NB4 (cell line): Measurements from ENCODE around the gene GPR17.

Experiments used
- DNase-seq: peaks from one replicate; pipeline ENCODE4 v3.0.0; 2010; ENCODE audit warnings: low read depth
- H3K4me3 ChIP-seq: one replicate; pipeline ENCODE4 v1.5.1; 2011; ENCODE audit warnings: mild to moderate bottlenecking, low read depth, low read length, moderate library complexity
- MYC ChIP-seq: IDR thresholded peaks from 2 replicates; pipeline ENCODE4 v1.6.1; 2011; ENCODE audit warnings: low read depth, low read length
- POLR2A ChIP-seq: IDR thresholded peaks from 2 replicates; pipeline ENCODE4 v1.6.1; 2011; ENCODE audit warnings: mild to moderate bottlenecking; ENCODE audit not compliant: insufficient read length; ENCODE audit errors: extremely low read depth
- TF ChIP-seq, protein P1 (sequence below): IDR thresholded peaks from one replicate; pipeline ENCODE4 v1.5.1; 2012; ENCODE audit warnings: low read depth, low read length
- TF ChIP-seq, protein P2 (sequence below): IDR thresholded peaks from 2 replicates; pipeline ENCODE4 v1.6.1; 2011; ENCODE audit warnings: low read depth, low read length

GPR17 gene

DNA sequence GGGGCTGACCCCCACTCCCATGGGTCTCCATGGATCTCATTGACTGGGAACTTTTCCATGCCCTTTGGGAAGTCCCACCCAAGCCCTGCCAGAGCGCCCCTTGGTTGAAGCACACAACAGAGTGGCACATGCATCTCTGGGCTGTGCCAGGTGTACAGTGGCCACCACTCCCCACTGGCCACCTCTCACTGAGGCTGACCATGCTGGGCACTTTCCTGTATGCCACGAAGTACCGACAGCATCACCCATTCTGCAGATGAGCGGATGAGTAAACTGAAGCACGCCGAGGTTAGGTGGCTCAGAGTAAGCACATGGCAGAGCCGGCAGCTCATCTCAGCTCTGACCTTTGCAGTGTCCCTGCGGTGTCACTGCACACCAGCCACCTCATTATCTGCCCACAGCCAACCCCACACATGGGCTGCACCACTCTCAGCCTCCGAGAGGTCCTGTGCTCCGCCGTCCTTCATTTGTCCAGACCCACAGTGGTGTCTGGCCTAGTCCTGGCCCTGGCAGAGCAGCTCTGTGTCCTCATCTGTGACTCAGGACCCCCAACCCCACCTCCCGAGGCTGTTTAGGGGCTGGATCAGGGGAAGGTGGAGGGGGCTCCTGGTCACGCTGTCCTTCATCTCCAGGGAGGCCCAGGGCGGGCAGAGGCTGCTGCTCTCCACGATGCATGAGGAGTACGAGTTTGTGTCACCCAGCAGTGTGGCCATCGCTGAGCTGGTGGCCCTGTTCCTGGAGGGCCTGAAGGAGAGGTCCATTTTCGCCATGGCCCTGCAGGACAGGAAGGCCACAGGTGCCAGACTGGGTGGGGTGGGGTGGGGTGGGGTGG, 18.0 kb upstream of the GPR17 start:
- H3K4me3 ChIP-seq = no peak overlapping the region
- TF ChIP-seq, protein P1, sequence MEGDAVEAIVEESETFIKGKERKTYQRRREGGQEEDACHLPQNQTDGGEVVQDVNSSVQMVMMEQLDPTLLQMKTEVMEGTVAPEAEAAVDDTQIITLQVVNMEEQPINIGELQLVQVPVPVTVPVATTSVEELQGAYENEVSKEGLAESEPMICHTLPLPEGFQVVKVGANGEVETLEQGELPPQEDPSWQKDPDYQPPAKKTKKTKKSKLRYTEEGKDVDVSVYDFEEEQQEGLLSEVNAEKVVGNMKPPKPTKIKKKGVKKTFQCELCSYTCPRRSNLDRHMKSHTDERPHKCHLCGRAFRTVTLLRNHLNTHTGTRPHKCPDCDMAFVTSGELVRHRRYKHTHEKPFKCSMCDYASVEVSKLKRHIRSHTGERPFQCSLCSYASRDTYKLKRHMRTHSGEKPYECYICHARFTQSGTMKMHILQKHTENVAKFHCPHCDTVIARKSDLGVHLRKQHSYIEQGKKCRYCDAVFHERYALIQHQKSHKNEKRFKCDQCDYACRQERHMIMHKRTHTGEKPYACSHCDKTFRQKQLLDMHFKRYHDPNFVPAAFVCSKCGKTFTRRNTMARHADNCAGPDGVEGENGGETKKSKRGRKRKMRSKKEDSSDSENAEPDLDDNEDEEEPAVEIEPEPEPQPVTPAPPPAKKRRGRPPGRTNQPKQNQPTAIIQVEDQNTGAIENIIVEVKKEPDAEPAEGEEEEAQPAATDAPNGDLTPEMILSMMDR = no peak
- TF ChIP-seq POLR2A (no peak), MYC (no peak)
- TF ChIP-seq, protein P2, sequence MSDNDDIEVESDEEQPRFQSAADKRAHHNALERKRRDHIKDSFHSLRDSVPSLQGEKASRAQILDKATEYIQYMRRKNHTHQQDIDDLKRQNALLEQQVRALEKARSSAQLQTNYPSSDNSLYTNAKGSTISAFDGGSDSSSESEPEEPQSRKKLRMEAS = no peak
- no peak for DNase-seq

DNA sequence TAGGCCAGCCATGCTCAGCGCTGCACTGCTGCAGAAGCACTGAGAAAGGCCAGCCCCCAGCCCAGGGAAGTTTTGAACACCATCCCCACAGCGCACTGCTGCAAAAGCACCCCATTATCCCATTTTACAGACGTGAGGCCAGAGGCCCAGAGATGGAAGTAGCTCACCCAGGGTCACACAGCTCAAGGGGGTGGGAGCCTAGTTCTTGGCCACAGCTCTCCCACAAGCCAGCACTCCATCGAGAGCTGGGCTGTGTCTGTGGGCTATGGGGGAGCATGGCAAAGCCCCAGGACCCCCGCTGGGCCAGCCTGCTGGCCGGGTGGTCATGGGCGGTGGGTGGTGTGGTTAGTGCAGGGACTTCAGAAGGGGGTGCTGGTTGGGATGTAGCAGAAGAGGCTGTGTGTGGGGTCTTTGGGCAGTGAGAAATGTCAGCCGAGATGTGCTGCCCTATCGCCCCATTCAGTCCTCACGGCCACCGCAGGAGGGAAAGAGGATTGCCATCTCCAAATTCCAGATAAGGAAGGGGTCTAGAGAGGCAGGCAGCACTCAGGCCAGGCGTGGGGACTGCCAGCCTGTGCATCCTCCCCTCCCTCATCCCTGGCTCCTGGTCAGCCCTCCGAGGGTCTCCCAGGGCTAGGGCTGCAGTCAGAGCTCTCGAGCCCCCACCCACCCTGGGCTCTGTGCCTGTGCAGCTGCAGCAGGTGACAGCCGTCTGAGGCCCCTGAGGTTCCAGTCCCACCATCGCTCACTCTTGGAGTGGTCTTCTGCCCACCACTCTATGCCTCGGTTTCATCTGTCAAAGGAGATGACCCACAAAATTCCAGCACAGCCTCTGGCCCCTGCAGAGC, 17.0 kb upstream of the GPR17 start:
- TF ChIP-seq MYC (no peak), POLR2A (no peak)
- TF ChIP-seq, protein P1 = no peak
- TF ChIP-seq, protein P2 = no peak
- DNase-seq = no peak
- H3K4me3 ChIP-seq = no peak overlapping the region

DNA sequence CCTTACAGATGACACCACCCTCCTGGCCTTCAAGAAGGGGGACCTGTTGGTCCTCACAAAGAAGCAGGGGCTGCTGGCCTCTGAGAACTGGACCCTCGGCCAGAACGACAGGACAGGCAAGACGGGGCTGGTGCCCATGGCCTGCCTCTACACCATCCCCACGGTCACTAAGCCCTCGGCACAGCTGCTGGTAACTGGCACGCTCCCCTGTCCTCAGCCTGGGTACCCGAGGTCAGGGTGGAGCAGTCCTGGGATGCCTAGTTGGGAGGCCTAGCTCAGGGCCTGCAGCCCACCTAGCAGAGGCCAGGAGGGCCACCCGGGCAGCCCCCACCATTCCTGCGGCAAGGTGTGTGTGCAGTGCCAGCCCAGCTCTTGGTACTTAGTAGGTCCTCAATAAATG, 16.3 kb upstream of the GPR17 start:
- no peak overlapping the region for H3K4me3 ChIP-seq
- no peak for TF ChIP-seq POLR2A
- TF ChIP-seq MYC = no peak
- TF ChIP-seq, protein P1 = no peak
- TF ChIP-seq, protein P2 = no peak
- DNase-seq = no peak

DNA sequence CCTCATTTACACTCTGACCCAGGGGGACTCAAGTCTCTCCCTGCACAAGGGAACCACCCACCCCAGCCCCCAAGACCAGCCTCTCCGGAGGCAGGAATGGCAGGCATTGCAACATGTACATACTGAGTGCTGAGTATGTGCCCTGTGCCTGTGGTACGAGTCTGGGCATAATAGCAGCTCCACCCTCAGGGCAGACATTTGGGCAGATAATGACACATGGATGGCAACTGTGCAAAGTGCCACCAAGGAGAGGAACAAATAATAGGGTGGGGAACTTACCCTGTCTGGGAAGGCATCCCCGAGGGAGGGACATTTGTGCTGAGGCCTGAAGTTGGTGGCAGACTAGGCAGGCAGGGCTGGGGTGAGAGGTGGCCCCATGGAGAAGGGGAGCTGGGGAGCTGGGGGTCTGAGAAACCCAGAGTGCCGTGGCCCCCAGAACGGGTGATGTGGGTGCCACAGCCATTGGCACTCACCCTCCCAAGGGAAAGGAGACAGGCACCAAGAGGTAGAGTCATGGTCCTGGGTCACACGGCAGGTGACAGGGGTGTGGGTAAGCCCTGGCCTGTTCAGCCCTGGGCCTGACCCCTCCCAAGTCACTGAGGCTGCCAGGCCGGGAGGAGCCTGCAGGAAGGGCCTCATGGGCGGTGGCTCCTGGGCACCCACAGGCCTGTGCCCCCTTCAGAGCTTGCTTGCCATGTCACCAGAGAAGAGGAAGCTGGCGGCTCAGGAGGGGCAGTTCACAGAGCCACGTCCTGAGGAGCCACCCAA, 15.7 kb upstream of the GPR17 start:
- H3K4me3 ChIP-seq = no peak overlapping the region
- DNase-seq = no peak
- no peak for TF ChIP-seq MYC
- no peak for TF ChIP-seq POLR2A
- TF ChIP-seq, protein P2 = no peak
- TF ChIP-seq, protein P1 = no peak

DNA sequence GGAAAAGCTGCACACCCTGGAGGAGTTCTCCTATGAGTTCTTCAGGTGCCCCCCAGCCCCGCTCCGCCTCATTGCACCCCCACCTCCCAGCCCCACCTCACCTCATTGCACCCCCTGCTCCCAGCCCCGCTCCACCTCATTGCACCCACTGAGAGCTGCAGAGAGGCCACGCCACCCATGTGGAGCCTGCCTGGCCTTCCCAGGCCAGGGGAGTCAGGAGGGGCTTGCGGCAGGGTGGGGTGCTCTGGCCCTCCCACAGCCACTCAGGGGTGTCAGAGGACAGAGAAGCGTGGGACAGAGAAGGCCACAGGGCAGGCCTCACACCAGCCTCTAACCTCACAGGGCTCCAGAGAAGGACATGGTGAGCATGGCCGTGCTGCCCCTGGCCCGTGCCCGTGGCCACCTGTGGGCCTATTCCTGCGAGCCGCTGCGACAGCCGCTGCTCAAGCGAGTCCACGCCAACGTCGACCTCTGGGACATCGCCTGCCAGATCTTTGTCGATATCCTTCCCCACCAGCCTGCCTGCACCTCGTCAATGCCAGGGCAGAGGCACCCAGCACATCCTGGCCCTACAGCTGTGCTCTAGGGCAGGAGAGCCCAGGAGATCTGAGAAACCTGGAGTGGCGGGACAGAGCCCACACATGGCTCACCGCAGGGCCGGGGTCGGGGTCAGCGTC, 15.0 kb upstream of the GPR17 start:
- DNase-seq = no peak
- no peak overlapping the region for H3K4me3 ChIP-seq
- TF ChIP-seq, protein P1 = no peak
- TF ChIP-seq, protein P2 = no peak
- TF ChIP-seq MYC = no peak
- no peak for TF ChIP-seq POLR2A
